ENCODE data around the gene HYOU1. TPM values are rescaled to one million over a fixed set of nuclear protein-coding genes. Genes with fewer than 3 reads are reported as not detected.
A peak's percentile ranks its signal among the peaks of the same experiment; 100 is the strongest.
"Not testable (repeated sequence)": the region's sequence is repeated elsewhere in the genome, so short reads cannot be mapped to it uniquely, and the experiment has no call there.

The HYOU1 gene
- total RNA-seq, 1 experiment from 2014 or later, result 234 TPM

GRCh38 chr11:119085437-119085847 is 28.4 kb upstream of the HYOU1 start:
- DNase-seq (ENCODE audit: low read depth), result no peak

- DNase-seq (ENCODE audit: low read depth), result peak; percentile 94
These were observed 27.8 kb upstream of the HYOU1 start, which contains the start of gene HMBS for GRCh38 chr11:119084663-119085436. Gene HMBS, plus strand, starts transcription at chr11:119084881. Its CDS starts 153 bp downstream, at chr11:119085034.

GRCh38 chr11:119081682-119082260 is 24.8 kb upstream of the HYOU1 start:
- DNase-seq (ENCODE audit: low read depth), result no peak

GRCh38 chr11:119078675-119079420 is 21.8 kb upstream of the HYOU1 start:
- DNase-seq (ENCODE audit: low read depth), result no peak

- DNase-seq (ENCODE audit: low read depth), result no peak
These were observed 20.8 kb upstream of the HYOU1 start for GRCh38 chr11:119077839-119078238.

GRCh38 chr11:119067371-119068222 is 10.6 kb upstream of the HYOU1 start, which contains the start of gene VPS11:
Gene VPS11, plus strand, starts transcription at chr11:119067818. Its CDS starts 6 bp downstream, at chr11:119067824.
- DNase-seq (ENCODE audit: low read depth), result peak; percentile 98

GRCh38 chr11:119065369-119065768 is 8.4 kb upstream of the HYOU1 start:
- DNase-seq (ENCODE audit: low read depth), result peak; percentile 50

- peak; percentile 73 for DNase-seq (ENCODE audit: low read depth)
These were observed 5.8 kb upstream of the HYOU1 start for GRCh38 chr11:119062779-119063178.

GRCh38 chr11:119061256-119061655 is 4.3 kb upstream of the HYOU1 start:
- no peak for DNase-seq (ENCODE audit: low read depth)

GRCh38 chr11:119059128-119059527 is 2.1 kb upstream of the HYOU1 start:
- not testable (repeated sequence) for DNase-seq (ENCODE audit: low read depth)

- peak; percentile 16 for DNase-seq (ENCODE audit: low read depth)
These were observed 495 bp downstream of the HYOU1 start for GRCh38 chr11:119056421-119056999.

DNA sequence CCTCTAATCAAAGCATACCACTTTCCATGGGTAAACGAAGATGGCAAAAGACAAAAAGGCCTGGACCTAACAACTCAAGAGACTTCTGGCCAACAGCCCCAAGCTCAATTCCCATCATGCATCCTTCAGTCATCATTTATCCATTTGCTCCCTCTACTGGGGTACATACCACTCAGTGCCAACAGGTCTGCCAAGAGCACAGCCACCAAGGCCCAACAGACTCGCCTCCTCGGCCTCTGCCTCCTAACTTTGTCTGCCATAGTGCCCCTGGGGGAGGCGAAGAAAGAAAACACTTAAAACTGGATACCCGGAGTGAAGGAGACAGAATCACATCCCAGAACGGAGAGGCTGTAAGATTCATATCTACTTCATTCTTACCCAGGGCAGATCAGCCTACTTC is 1.1 kb downstream of the HYOU1 start:
- peak; percentile 38 for DNase-seq (ENCODE audit: low read depth)

- DNase-seq (ENCODE audit: low read depth), result no peak
These were observed 2.6 kb downstream of the HYOU1 start for GRCh38 chr11:119054418-119054817.

DNA sequence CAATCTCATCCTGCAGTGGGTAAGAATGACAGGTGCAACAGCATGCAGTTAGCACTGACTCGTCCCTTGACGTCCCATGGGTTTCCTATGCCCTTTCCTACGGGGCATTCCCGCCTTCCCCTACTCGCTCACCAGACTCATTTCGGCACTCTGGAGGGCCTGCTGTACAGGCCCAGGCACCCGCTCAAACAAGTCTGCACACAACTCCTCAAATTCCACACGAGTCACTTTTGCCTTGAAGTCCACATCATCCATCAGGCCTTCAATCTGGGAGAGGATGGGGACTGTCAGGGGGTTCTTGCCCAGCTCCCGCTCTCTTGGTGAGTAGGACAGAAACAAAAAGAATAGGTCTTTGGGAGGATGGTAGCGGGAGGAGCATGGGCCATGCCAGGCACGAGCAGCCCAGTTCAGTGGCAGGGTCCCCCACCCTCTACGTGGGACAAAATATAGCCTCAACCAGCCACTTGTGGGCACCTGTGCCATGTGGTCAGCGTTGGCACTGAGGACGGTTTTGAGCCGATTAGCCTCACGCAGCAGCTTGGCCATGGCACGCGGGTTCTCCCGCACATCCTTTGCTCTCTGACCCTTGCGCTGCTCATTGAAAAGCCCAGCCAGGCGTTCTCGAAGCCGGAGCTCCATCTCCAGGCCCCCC is 4.7 kb downstream of the HYOU1 start:
- DNase-seq (ENCODE audit: low read depth), result no peak

DNA sequence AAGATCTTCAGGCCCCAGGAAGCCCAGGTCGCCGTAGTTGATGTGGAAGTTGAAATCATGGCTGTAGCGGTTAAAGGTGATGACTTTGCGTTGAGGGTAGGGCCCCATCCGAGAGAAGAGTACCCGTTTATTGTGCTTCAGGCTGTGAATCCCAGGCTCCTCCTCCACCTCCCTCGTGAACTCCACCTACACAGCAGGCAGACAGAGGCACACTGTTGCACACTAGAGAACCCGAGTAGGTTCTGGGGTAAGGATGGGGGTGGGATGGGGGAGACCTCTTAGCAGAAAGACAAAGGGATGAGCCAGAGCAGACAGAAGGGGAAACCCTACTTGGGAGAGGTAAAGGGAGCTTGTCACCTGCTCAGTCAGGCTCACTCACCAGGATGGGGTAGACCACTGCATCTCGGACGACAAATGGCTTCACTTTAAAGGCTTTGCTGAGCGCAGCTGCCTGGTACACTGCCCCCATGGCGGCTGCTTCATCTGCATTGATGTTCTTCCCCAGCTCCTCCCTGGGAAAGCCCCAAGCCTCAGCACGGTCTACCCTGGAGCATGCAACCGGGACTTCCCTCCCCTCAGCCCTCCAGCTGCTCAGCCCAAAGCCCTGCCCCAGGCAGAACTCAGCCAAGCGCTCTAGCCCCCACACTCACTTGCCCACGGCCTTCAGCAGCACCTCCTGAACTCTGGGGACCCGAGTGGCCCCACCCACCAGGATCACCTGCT is 5.4 kb downstream of the HYOU1 start:
- no peak for DNase-seq (ENCODE audit: low read depth)

GRCh38 chr11:119049081-119049480 is 7.9 kb downstream of the HYOU1 start:
- no peak for DNase-seq (ENCODE audit: low read depth)

GRCh38 chr11:119048644-119049043 is 8.4 kb downstream of the HYOU1 start:
- DNase-seq (ENCODE audit: low read depth), result no peak

DNA sequence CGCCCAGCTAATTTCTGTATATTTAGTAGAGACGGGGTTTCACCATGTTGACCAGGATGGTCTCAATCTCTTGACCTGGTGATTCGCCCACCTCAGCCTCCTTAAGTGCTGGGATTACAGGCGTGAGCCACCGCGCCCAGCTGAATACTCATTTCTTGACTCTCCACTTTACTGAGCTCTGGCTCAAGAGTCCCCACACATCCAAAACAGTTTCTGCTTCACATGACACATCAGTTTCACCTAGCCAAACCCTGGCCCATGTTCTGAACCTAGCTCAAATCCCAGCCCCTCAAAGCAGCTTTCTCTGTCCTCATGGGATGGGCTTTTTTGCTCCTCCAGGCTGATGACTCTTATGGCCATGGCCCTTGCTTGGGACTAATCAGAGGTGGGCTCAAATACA is 9.8 kb downstream of the HYOU1 start:
- DNase-seq (ENCODE audit: low read depth), result no peak

GRCh38 chr11:119046489-119046888 is 10.5 kb downstream of the HYOU1 start:
- DNase-seq (ENCODE audit: low read depth), result no peak

DNA sequence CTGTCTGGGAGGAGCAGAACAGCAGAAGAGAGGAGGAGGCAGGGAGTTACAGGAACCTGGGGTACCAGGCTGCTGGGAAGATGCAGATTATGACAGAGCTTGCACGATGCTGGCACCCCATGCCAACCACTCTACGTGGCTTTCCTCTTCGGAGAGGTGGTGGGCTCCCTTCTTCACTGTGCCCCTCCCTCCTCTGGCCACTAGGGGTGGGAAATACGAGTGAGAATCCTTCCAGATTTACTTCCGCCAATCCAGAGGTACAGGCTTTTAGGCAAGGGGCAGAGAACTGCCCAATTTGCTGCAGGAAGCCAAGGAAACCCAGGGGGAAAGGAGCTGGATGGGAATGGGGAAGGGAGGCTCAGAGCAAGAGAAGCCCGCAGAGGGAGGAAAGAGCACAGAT is 12.3 kb downstream of the HYOU1 start:
- no peak for DNase-seq (ENCODE audit: low read depth)

All from M059J (cell line).